Stimulated activated CD8-positive, alpha-beta memory T cell treated with anti-CD3 and anti-CD28 coated beads, Interleukin-4, amount 100 ng/mL, for 24 hours (primary cell): ENCODE results near the gene PDHX.

Experiments
- DNase-seq: peaks from one replicate; pipeline ENCODE4 v3.0.0-alpha.2; 2020; ENCODE audit warnings: low read depth

Gene PDHX

GRCh38 chr11:34957606-34958005 lies 41.2 kb downstream of the PDHX start:
- DNase-seq: no peak

GRCh38 chr11:34959770-34960169 lies 43.4 kb downstream of the PDHX start:
- DNase-seq: no peak

- DNase-seq: no peak
Measured at GRCh38 chr11:34960277-34960676, 43.9 kb downstream of the PDHX start.

GRCh38 chr11:34962034-34962433 lies 45.6 kb downstream of the PDHX start:
- DNase-seq: no peak

GRCh38 chr11:34963351-34963750 lies 46.9 kb downstream of the PDHX start:
- DNase-seq: no peak

- DNase-seq: no peak
Measured at GRCh38 chr11:34964610-34965331, 48.4 kb downstream of the PDHX start.

- no peak for DNase-seq
Measured at GRCh38 chr11:34968862-34969261, 52.4 kb downstream of the PDHX start.

GRCh38 chr11:34970033-34970432 lies 53.6 kb downstream of the PDHX start:
- DNase-seq: no peak

- no peak for DNase-seq
Measured at GRCh38 chr11:34970480-34970879, 54.1 kb downstream of the PDHX start.

GRCh38 chr11:34971928-34972327 lies 55.5 kb downstream of the PDHX start:
- DNase-seq: no peak

- no peak for DNase-seq
Measured at GRCh38 chr11:34972366-34972765, 55.9 kb downstream of the PDHX start.

GRCh38 chr11:34972892-34973291 lies 56.5 kb downstream of the PDHX start:
- no peak for DNase-seq

- no peak for DNase-seq
Measured at GRCh38 chr11:34975482-34975881, 59.1 kb downstream of the PDHX start.

- no peak for DNase-seq
Measured at GRCh38 chr11:34976496-34977088, 60.2 kb downstream of the PDHX start.

GRCh38 chr11:34977089-34977912 lies 60.9 kb downstream of the PDHX start:
- no peak for DNase-seq

- no peak for DNase-seq
Measured at GRCh38 chr11:34978236-34979191, 62.1 kb downstream of the PDHX start.

- no peak for DNase-seq
Measured at GRCh38 chr11:34984514-34984913, 68.1 kb downstream of the PDHX start.

- DNase-seq: no peak
Measured at GRCh38 chr11:34986883-34987520, 70.6 kb downstream of the PDHX start.

- no peak for DNase-seq
Measured at GRCh38 chr11:34987617-34988016, 71.2 kb downstream of the PDHX start.

GRCh38 chr11:34988294-34989255 lies 72.2 kb downstream of the PDHX start:
- DNase-seq: no peak
